ENCODE results near the gene FASTK. TPM values are rescaled to one million over a fixed set of nuclear protein-coding genes. Genes with fewer than 3 reads are reported as not detected.

Gene FASTK
- total RNA-seq, 1 donor from 2014 or later: 56.1 TPM

GRCh38 chr7:151110236-151110940, 29.8 kb upstream of the FASTK start:
- Mint-ChIP-seq H3K4me3 (ENCODE audit: unreplicated experiment) (no peak overlapping the region), H3K27ac (ENCODE audit: unreplicated experiment) (no peak overlapping the region), H3K9me3 (ENCODE audit: unreplicated experiment) (no peaks in the 10 kb centered on the region), H3K36me3 (ENCODE audit: low read depth, unreplicated experiment) (no peaks in the 10 kb centered on the region), H3K4me1 (ENCODE audit: low read depth, unreplicated experiment) (peaks cover 36% of the 10 kb centered on the region), H3K27me3 (ENCODE audit: low read depth, unreplicated experiment) (no peaks in the 10 kb centered on the region)
- TF ChIP-seq EZH2 (IDR thresholded peaks at IDR 0.05; ENCODE audit: insufficient read depth, low read length): no peak
- TF ChIP-seq, protein P1, sequence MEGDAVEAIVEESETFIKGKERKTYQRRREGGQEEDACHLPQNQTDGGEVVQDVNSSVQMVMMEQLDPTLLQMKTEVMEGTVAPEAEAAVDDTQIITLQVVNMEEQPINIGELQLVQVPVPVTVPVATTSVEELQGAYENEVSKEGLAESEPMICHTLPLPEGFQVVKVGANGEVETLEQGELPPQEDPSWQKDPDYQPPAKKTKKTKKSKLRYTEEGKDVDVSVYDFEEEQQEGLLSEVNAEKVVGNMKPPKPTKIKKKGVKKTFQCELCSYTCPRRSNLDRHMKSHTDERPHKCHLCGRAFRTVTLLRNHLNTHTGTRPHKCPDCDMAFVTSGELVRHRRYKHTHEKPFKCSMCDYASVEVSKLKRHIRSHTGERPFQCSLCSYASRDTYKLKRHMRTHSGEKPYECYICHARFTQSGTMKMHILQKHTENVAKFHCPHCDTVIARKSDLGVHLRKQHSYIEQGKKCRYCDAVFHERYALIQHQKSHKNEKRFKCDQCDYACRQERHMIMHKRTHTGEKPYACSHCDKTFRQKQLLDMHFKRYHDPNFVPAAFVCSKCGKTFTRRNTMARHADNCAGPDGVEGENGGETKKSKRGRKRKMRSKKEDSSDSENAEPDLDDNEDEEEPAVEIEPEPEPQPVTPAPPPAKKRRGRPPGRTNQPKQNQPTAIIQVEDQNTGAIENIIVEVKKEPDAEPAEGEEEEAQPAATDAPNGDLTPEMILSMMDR (IDR thresholded peaks at IDR 0.05; ENCODE audit: insufficient read depth, low read depth, low read length): no peak
- H3K36me3 ChIP-seq (ENCODE audit: insufficient read depth, low read length): no peaks in the 10 kb centered on the region
- H3K9me3 ChIP-seq (ENCODE audit: insufficient read depth, low read depth, low read length): no peaks in the 10 kb centered on the region
- H3K4me1 ChIP-seq (ENCODE audit: insufficient read depth, low read length): peaks cover 20% of the 10 kb centered on the region
- peaks cover 69% of the 10 kb centered on the region for H3K79me2 ChIP-seq (ENCODE audit: insufficient read depth, low read length)
- H3K4me2 ChIP-seq (ENCODE audit: low read length): no peak overlapping the region
- no peak for FAIRE-seq
- DNase-seq (ENCODE audit: low read depth): no peak
- H3K27me3 ChIP-seq (ENCODE audit: insufficient read depth, low read length): no peaks in the 10 kb centered on the region
- no peak overlapping the region for H3K27ac ChIP-seq (ENCODE audit: low read depth, low read length)
- H3K9ac ChIP-seq (ENCODE audit: low read length): no peak overlapping the region
- no peak overlapping the region for H2AFZ ChIP-seq (ENCODE audit: low read depth, low read length)
- H3K4me3 ChIP-seq (ENCODE audit: insufficient read depth, low read depth, low read length): no peak overlapping the region
- peaks cover 83% of the 10 kb centered on the region for H4K20me1 ChIP-seq (ENCODE audit: insufficient read depth, low read length)

DNA sequence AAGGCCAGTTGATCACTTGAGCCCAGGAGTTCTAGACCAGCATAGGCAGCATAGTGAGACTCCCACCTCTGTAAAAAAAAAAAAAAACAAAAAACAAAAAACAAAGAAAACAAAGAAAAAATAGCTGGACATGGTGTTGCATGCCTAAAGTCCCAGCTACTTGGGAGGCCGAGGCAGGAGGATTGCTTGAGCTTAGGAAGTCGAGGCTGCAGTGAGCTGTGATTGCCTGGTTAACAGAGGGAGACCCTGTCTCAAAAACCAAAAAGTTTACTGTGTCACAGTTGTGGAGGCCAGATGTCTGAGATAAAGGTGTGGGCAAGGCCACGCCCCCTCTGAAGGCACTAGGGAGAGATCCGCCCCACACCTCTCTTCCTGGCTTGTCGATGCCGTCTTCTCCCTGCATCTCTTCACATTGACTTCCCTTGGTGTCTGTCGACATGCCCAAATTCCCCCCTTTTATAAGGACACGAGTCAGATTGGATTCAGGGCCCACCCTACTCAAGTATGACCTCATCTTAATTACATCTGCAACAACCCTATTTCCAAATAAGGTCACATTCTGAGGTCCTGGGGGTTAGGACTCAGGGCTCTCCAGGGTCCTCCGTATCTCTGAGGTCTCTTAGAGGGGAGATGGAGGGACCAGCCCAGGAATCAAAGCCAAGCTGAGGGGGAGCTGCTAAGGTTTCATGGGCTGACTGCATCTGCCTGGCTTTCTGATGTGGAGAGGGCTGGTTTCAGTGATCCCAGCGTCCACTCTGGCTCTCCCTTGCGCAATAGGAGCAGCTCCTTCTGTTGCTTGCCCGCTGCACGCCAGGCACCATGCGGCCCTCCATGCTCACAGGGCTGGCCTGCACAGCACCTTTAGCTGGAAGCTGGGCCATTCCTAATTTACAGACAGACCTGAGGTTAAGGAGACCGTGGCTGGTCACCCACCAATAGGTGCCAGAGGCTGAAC, 28.8 kb upstream of the FASTK start:
- DNase-seq (ENCODE audit: low read depth): no peak
- H2AFZ ChIP-seq (ENCODE audit: low read depth, low read length): no peak overlapping the region
- H3K27ac ChIP-seq (ENCODE audit: low read depth, low read length): no peak overlapping the region
- no peak overlapping the region for H3K9ac ChIP-seq (ENCODE audit: low read length)
- Mint-ChIP-seq H3K9me3 (ENCODE audit: unreplicated experiment) (no peaks in the 10 kb centered on the region), H3K4me1 (ENCODE audit: low read depth, unreplicated experiment) (peaks cover 44% of the 10 kb centered on the region), H3K36me3 (ENCODE audit: low read depth, unreplicated experiment) (peaks cover 3% of the 10 kb centered on the region), H3K27me3 (ENCODE audit: low read depth, unreplicated experiment) (no peaks in the 10 kb centered on the region), H3K27ac (ENCODE audit: unreplicated experiment) (no peak overlapping the region), H3K4me3 (ENCODE audit: unreplicated experiment) (no peak overlapping the region)
- FAIRE-seq: no peak
- no peaks in the 10 kb centered on the region for H3K36me3 ChIP-seq (ENCODE audit: insufficient read depth, low read length)
- no peaks in the 10 kb centered on the region for H3K9me3 ChIP-seq (ENCODE audit: insufficient read depth, low read depth, low read length)
- H3K4me1 ChIP-seq (ENCODE audit: insufficient read depth, low read length): peaks cover 27% of the 10 kb centered on the region
- no peaks in the 10 kb centered on the region for H3K27me3 ChIP-seq (ENCODE audit: insufficient read depth, low read length)
- H3K4me3 ChIP-seq (ENCODE audit: insufficient read depth, low read depth, low read length): no peak overlapping the region
- peaks cover 92% of the 10 kb centered on the region for H4K20me1 ChIP-seq (ENCODE audit: insufficient read depth, low read length)
- TF ChIP-seq, protein P1 (IDR thresholded peaks at IDR 0.05; ENCODE audit: insufficient read depth, low read depth, low read length): no peak
- no peak for TF ChIP-seq EZH2 (IDR thresholded peaks at IDR 0.05; ENCODE audit: insufficient read depth, low read length)
- peaks cover 67% of the 10 kb centered on the region for H3K79me2 ChIP-seq (ENCODE audit: insufficient read depth, low read length)
- H3K4me2 ChIP-seq (ENCODE audit: low read length): no peak overlapping the region

All from astrocyte (in vitro differentiated cells and primary cell).